Fibroblast of skin of left quadriceps (primary cell): Measurements from ENCODE around the gene CEP104.

Source experiments
- DNase-seq, 2 experiments: peaks; one replicate each; pipeline ENCODE4 v3.0.0-alpha.2; 2013; ENCODE audit warnings: low read depth in 2 of 2

CEP104 gene

DNA sequence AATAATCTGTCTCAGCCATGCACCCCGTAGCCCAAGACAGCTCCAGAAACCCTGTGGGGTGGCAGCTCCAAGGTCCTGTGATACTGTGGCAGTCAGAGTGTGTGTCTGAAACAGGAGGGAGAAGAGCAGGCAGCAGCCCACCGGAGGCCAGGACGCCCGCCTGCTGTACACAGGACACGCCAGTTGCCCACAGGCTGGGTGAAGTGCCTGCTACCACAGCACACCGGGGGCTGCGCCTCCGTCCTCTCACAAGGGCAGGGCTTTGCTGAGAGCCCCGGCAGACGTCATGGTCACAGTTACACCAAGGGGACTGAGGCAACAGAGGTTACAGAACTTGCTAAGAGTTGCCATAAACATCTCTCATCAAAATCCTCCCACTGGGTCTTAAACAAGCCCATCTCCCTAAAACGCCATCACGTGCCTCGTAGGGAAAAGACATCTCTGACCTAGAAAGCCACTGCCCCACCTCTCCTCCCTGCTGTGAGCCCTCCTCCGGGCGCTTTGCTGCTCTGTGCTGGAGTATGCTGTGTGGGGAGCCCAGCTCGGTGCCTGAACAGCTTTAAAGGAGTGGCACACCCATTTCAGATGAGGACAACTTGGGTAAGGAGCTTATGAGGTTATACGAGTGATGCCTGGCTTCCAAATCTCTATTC, 37.7 kb upstream of the CEP104 start:
- DNase-seq = no peak

DNA sequence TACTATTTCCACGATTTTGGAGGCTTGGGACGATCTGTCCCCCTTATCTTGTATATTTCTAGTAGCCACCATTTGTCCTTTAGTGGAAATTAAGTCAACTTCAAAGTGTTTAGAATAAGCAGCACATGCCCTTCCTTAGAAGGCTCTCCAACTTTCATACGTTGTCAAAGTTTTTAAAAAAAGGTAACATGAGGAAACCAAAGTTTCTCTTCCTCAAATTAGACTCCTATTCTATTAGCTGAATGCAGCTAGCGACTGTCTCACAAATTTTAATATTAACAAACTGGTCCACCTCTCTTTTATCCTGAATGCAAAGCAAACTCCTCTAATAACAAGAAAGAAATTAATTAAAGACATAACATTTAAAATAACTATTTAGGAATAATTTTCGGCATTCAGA, 36.2 kb upstream of the CEP104 start:
- no peak for DNase-seq

DNA sequence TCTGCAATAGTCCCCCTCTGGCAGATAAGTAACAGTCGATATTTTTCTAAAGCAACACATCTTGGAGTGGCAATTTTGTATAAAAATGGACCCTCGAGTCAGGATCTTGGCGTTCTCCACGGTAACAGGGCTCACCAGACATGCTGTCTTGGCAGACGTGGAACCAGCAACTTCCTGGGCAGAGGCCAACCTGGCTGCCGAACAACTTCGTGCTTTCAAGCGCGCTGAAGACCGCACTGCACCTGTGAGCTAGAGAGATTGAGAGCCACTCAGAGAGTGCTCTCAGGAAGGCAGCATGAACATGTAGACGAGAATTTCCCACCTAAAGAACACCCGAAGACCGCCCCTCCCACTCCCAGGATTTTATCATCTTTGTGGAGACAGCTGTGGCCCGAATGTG, 35.7 kb upstream of the CEP104 start:
- DNase-seq = no peak

DNA sequence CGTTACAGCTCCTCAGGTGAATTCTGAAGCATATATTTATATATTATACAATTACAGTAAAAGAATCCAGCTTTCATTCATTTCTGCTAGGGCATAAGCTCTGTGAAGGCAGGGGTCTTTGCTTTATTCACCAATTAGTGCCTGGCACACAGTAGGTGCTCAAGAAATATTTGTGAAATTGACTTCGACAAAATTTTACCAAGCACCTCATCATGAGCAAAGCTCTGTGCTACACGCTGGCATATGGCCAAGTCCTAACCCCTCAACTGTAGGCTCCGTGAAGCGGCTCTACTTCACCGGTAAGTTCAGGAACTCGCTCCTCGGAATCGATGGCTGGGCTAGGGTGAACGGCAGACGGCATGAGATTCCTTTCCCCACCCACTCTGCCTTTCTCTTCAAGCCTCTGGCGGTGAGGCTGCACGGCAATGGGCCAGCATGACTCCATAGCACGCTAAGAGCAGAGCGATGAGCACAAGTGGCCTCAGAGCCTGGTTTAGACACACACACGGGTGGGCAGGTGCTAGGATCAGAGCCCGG, 34.4 kb upstream of the CEP104 start:
- DNase-seq = no peak

DNA sequence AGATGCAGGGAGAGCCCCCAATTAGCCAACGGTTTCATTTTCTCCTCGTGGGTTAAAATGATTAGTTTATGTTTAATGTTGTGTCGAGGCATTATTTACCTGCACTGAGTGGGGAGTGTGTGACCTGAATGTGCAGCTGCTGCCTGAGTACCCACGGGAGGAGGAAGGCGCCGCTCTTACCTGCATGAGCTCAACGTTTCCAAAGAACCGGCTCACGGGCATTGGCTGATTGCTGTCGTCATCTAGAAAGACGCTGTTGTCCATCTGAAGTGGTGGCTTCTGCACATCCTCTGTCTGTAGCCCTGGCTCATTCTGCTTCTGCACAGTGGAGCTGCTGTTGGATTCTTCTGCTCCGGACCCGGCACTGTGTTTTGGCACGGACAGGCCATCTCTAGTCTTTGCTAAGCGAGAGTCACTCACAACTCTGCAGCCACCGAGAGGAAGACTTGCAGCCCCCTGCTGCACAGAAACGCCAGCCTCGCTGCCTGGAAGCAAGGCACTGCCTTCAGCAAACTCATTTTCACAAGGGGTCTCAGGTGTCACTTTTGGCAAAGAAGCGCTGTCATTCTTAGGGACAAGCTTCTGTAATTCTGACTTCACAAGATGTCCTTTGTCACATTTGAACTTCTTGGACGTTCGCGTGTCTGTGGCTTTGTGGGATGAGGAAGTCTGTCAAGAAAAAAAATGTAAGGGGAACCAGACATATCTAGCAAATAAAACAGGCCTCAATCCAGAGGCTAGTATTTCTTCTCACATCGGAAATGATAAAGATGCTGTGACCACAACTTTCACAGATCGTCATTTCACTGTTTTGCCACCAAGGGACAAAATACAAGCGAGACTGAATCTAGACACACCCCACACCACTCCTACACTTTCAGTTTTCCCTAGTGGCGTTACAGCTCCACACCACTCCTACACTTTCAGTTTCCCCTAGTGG, 33.6 kb upstream of the CEP104 start:
- no peak for DNase-seq

DNA sequence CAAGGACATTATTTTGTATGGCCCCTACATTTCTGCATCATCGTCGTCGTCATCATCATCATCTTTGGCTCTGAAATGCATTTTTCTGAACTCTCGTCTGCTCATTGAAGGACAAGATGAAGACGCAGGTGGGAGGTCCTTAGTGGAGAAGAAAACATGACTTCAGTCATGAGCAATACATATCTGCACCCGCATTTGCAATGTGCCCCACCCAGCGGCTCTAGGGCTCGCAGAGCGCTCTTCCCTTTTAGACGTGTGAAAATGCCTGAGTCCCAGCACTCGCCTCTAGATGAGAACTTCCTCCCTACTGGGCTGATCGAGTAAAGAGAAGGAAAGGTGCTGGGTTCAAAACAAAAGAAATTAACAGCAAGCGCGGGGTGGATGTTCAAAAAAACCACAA, 32.9 kb upstream of the CEP104 start:
- no peak for DNase-seq

DNA sequence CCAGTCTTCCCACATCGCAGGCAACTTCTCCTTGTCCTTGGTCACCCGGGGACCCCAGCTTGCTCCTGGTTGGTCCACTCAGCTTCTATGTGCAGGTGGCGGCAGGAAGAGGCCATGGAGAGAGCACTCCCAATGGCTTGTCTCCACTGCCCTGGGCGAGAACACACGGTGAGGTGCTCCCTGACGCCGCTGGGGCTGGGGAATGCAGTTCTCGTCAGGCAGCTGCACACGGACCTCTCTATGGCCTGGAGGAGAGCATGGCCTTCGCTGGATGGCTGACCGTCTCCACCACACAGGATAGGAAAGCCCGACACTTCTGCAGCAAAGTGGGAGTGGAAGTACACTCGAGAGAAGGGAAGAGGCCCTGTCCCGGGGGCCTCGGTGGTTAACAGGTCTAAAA, 31.3 kb upstream of the CEP104 start:
- DNase-seq = no peak

DNA sequence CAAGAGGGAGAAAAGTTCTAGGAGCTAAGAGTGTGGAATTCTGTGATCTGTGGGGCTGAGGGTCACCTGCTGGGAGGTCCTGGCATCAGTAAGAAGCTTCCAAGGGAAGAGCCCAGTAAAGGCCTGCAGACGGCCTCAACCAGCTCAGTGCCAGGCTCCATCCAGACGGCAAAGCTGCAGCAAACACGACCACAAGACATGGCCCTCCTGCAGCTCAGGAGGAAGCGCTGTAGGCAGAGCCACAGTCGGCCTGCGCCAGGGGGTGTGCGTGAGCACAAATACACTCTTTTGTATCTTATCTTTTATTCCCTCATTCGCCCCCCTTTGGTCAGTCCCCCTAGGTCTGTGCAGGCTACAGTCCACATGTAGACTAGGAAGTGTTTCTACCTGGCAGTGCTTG, 29.7 kb upstream of the CEP104 start:
- DNase-seq = no peak

DNA sequence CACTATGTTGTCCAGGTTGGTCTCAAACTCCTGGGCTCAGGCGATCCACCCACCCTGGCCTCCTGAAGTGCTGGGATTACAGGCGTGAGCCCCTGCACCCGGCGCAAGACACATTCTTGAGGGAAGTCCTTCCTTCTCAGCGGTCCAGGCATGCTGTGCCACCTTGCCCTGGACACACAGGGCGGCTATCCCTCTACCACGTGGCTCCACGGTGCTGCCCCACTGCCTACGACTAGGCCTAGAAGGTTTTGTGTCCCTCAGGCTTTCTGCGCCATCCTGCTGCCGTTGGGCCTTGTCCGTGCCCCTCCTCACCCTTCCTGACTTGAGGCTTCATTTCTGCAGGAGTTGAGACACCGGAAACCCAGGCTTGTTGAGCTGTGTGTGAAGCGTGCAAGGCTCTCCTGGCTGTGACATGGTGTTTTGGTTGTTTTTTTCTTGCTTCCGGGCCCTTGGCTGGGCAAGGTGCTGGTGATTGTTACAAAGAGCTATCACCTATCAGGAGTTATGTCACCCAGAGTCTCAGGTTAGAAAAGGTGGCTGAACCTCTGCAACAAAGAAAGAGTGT, 29.2 kb upstream of the CEP104 start:
- DNase-seq = no peak

DNA sequence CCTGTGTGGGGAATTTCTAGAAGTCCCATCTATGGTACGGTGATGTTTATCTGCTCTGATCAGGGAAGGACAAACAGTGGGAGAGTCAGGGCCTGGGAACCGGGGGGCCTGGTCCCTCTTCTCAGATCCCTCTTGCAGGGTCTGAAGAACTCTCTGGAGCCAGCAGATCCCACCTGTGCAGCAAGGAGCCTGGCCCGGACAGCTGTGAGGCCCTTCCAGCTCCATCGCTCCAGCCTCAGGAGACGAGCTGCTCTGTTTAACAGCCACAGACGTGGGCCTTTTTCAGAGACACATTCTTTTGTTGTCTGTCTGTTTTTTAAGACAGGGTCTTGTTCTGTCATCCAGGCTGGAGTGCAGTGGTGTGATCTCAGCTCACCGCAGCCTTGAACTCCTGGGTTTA, 28.6 kb upstream of the CEP104 start:
- no peak for DNase-seq

DNA sequence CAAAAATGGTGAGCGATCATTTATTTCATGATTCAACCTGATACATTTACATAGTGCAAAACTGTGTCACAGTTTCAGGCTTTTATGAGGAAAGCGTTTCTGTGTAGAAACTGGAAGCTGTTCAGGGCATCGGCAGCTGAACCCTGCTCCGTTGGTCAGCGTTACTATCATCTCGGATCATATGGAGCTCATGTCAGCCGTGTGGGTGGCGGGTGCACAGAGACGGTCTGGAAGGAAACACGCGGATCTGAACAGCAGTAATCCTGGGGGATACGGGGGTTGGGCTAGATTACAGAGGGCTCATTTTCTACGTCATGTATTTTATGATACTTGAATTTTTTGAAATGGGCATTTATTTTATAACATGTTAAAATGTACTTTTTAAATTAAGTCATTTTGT, 28.0 kb upstream of the CEP104 start:
- no peak for DNase-seq

DNA sequence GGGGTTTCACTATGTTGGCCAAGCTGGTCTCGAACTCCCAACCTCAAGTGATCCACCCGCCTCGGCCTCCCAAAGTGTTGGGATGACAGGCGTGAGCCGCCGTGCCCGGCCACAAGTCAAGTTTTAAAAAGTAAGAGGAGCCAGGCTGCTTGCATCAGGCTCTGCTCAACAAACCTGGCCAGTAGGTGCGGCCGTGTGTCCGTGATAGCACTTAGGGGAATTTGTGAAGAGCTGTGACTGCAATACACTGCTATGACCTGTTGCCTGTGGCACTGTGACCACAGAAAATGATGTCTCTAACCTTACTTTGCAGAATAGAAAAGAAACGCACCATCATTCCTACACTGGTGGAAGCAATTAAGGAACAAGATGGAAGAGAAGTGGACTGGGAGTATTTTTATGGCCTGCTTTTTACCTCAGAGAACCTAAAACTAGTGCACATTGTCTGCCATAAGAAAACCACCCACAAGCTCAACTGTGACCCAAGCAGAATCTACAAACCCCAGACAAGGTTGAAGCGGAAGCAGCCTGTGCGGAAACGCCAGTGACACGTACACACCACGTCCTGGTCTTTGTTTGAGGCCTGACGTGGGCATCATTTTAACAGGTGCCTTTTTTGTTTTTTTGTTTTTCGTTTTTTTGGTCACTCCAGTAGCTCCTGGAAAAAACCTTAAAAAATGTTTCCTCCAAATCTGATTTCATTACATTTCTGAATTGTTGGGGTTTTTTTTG, 26.3 kb upstream of the CEP104 start:
- DNase-seq = no peak

DNA sequence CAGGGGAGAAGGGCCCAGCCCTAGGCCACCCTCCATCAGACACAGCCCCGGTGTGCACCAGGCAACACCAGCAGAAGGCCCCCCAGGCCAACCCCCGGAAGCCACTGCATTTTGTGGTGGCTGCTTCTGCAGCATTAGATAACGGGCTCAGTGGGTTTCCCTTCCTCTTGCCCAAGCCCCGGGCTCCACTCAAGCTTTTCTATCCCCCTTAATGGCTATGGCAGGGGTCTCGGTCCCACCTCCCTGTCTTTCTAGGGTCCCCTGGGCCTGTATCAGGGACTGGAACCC, 24.1 kb upstream of the CEP104 start:
- DNase-seq = no peak

DNA sequence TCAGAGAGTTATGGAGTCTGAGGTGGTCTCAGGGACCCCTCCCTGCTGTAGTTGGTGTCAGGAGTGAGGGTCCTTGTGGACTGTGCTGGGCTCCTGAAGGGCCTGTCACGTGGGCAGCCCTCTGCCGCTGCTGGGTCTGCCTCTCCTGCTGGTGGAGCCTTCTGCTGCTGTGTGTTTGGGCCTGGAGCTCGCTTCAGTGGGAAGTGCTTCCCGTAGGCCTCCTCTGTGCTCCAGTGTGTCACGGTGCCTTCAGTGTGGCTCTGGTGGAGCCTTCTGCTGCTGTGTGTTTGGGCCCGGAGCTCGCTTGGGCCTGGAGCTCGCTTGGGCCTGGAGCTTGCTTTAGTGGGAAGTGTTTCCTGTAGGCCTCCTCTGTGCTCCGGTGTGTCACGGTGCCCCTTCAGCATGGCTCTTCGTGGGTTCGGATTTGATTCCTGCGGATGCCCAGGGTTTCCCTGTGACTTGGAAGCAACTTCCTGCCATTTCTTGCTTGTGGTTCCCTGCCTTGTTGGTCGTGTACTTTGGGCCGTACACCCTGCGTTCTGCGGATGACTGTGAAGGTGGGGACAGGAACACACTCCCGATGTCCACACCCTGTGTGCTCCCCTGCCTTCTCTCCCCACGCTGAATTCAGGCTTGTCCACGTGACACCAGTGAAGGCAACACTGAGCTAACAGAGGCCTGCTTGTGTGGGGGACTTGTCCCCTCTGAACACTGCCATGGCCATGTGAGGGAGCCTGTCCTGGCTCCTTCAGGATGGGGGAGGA, 23.6 kb upstream of the CEP104 start:
- no peak for DNase-seq

DNA sequence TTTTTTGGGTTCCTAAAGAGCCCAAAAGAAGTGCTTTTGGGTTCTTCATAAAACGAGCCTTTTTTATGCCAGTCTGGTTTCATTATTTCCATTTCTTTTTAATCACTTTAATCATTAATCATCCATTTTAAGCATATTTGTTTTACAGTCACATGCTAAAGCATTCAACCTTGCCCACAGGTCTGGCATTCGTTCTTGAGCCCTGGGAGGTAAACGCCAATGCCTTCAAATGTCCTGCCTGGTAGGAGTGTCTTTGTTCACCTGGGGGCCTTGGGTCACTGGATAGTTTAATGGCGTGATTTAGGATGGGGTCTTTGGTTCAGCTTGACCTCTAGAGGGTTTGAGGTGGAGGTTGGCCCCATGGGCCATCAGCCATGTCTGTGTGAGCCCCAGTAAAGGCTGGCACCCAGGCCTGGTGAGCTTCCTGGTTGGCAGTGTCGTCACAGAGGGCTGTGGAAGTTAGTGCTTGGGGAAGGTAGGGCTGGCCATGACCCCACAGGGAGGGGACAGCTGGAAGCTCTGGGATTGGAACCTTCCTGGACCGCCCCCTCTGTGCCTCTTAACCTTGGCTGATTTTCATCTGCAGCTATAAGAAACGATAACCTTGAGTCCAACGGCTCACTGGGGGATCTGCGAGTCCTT, 22.9 kb upstream of the CEP104 start:
- no peak for DNase-seq

DNA sequence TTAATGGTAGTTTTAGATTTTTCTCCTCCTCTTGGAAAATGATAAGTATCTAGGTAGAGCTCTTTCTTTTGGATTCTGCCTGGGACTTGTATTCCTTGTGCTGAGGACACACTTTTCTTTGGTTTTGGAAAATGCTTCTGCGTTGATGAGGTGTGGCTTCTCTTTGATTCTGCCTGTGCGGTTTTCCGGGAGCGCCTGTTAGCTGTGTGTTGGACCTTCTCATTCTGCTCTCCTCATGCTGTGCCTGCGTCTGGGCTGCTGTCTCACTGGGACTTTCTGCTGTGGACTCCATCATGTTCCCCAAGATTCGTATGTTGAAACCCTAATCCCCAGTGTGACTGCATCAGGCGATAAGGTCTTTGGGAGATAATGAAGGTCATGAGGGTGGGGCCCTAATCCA, 22.1 kb upstream of the CEP104 start:
- no peak for DNase-seq

DNA sequence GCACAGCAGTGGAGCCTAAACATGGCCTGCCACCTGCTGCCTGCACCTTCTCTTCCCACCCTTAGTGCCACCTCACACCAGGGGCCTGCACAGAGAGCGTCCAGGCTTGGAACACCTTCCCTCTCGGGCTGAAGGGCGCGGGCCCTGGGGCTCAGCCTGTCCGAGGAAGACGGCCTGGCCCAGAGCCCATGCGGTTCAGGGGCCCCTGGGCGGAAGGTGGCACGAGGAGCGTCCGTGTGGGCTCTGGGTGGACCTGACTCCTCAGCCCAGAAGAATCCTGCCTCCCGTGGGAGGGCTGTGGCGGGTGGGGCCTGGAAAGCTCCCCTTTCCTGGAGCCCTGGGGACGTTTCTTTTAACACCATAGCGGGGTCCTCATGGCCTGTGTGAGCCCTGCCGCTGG, 19.7 kb upstream of the CEP104 start:
- no peak for DNase-seq

DNA sequence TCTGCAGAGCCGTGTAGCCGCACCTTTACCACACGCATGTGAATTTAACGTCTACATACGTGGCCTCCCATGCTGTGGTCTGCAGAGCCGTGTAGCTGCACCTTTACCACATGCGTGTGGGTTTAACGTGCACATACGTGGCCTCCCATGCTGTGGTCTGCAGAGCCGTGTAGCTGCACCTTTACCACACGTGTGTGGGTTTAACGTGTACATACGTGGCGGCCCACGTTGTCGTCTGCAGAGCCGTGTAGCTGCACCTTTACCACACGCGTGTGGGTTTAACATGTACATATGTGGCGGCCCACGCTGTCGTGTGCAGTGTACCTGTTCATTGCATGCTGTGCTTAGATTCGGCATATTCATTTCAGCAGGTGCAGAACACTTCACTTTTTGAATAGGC, 17.7 kb upstream of the CEP104 start:
- DNase-seq = no peak

DNA sequence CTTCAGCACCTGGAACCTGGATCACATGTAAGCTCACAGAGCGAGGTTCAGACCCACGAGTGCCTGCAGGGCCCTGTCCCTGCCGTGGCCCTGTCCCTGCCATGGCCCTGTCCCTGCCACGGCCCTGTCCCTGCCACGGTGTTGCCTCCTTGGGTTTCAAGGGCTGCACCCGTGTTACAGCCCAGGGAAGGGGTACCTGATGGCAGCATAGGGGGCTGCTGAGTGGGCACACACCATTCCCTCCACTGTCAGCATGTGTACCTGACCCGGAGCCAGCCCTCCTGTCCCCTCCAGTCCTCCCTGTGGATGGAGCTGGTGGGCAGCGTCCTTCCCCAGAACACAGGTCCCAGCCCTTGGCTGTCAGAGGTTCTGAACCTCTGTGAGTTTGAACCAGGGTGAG, 15.5 kb upstream of the CEP104 start:
- DNase-seq = no peak

DNA sequence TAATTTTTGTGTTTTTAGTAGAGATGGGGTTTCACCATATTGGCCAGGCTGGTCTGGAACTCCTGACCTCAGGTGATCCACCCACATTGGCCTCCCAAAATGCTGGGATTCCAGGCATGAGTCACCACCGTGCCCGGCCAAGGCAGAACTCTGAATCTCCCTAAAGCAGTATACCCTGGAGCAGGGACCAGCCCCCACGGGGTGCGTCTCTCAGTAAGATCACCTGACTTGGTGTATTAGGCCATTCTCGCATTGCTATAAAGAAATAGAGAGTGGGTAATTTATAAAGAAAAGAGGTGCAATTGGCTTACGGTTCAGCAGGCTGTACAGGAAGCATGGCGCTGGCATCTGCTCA, 14.4 kb upstream of the CEP104 start:
- no peak for DNase-seq

DNA sequence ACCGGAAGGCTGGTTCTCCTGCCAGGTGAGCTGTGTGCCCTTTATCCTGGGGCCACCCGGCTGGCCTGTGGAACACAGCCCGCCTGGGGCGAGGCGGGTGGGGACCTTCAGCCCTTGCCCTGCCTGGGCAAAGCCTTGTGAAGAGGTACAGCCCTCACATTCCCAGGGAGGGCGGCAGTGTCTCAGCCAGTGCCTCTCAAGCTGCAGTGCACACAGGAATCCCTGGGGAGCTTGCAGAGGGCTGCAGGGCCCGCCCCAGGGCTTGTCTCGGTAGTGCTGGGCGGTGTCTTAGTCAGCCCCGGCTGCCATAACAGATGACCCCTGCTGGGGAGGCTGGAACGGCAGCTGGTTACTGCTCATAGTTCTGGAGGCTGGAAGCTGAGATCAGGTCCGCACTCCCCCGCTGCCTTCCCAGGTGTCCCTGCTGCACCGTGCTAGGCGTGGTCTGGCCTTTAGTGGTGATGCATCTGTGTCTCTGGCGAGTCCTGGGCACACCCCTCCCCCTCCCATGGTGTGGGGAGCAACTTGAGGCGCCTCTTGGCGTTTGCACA, 12.8 kb upstream of the CEP104 start:
- no peak for DNase-seq
